H1 (cell line): ENCODE results near the gene RCAN2. TPM values are rescaled to one million over a fixed set of nuclear protein-coding genes. Genes with fewer than 3 reads are reported as not detected.

Experiments used
- CBX8 ChIP-seq: fragments of 300-800, 300-1000 bp; sonication (generic); IDR thresholded peaks from 2 replicates; pipeline ENCODE4 v1.7.1; 2016; ENCODE audit warnings: low read depth, low read length, borderline replicate concordance
- KDM5A ChIP-seq: fragments of 200-600 bp; IDR thresholded peaks from 2 replicates; pipeline ENCODE4 v1.7.1; 2012; ENCODE audit warnings: mild to moderate bottlenecking, low read length, inconsistent platforms, mixed read lengths
- USF2 ChIP-seq: IDR thresholded peaks from 2 replicates; pipeline ENCODE4 v1.6.1; 2011; ENCODE audit warnings: low read length, improper control_type of control experiment
- polyA plus RNA-seq, 7 experiments: library from polyadenylated mRNA; depleted of rRNA in 3 of 7; stranded (reverse) in 5 of 7; unstranded in 2 of 7; fragments of >200 nt in 5 of 7; fragments of 200-250 nt in 2 of 7; gene quantifications; 1 replicate in 5 of 7; 2 replicates in 1 of 7; 4 replicates in 1 of 7; pipeline versions ENCODE4 v1.2.1 to v1.2.3, GENCODE V29; 2011 to 2013; ENCODE audit warnings: missing spikeins in 2 of 7, mixed read lengths in 2 of 7
- total RNA-seq: library from RNA; stranded (reverse); fragmentation: NEBNext Ultra II Directional; extraction: Animal tissue kit (Norgen Biotek cat#: 25700); gene quantifications from 2 replicates; pipeline ENCODE4 v1.2.1, GENCODE V29; 2021

RCAN2 gene
- total and polyA plus RNA-seq, 2 of the 8 experiments (the other 6 are each of a cell fraction or from before 2014, with no cell fraction given) = 5.0 to 8.5 TPM

GRCh38 chr6:46454691-46455090 lies 36.6 kb downstream of the RCAN2 start (continued):
- TF ChIP-seq KDM5A (no peak), CBX8 (no peak), USF2 (no peak)
- TF ChIP-seq, all 59 proteins: peak for 0
